ENCODE data around the gene RIPOR3. TPM values are rescaled to one million over a fixed set of nuclear protein-coding genes. Genes with fewer than 3 reads are reported as not detected.
A peak's percentile ranks its signal among the peaks of the same experiment; 100 is the strongest.

RIPOR3 gene
- total RNA-seq, 1 experiment from 2014 or later, result 0.46 TPM

DNA sequence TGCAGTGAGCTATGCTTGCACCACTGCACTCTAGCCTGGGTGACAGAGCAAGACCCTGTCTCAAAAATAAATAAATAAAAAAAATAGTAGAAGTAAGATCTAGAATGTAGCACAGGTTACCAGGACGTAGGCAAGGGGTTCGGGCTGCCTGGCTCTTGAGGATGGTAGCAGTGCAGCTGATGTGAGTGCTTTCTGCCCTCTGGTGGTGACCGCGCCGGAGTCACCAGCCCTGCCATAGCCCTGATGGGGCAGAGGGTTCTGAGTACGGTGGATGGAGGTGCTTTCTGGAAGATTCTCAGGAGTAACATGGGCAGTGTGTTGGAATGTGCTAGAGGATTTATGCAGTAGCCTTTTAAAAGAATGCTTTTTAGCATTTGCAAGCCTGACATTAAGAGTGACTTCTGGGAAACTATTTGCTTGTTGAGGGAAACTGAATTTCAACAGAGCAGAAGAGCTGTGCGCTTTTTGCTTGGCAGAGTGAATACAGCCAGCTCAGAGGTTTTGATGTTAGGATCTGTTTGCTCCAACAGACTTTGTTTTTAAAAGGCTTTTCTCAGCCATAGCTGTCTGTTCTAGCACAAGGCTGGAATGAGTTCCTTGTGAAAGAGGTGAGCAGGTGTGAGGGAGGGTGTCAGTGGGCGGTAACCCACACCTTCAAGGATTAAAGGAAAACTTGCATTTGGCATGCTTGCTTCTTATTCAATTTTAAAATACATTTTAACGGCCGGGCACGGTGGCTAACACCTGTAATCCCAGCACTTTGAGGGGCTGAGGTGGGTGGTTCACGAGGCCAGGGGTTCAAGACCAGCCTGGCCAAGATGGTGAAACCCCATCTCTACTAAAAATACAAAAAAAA, 115.2 kb downstream of the RIPOR3 start:
- H3K23ac ChIP-seq (ENCODE audit: insufficient read length, low read depth, low read length), result no peak overlapping the region
- H3K79me2 ChIP-seq (ENCODE audit: insufficient read depth, low read length), result no peaks in the 10 kb centered on the region
- H3K9me3 ChIP-seq (ENCODE audit: control insufficient read depth, low read depth, low read length), result no peaks in the 10 kb centered on the region
- peaks cover 0 to 5% of the 10 kb centered on the region in 2 experiments; a peak in 2 of 4 replicates for H3K4me1 Mint-ChIP-seq
- no peaks in the 10 kb centered on the region for H3K79me1 ChIP-seq (ENCODE audit: insufficient read depth, low read depth, low read length, poor library complexity, severe bottlenecking)
- peak overlapping the region in 1 of 3 experiments; percentile 60; a peak in 1 of 7 replicates for H3K27ac Mint-ChIP-seq
- H2AK5ac ChIP-seq (ENCODE audit: insufficient read length, low read length), result no peak overlapping the region
- no peak overlapping the region for H3T11ph ChIP-seq (ENCODE audit: low read length)
- H3K27ac ChIP-seq (ENCODE audit: insufficient read length, low read depth, low read length), result no peak overlapping the region
- H3K9ac ChIP-seq (ENCODE audit: extremely low read depth, insufficient read length, low read length), result no peak overlapping the region
- H3K4me3 Mint-ChIP-seq, result no peak overlapping the region
- H2BK15ac ChIP-seq (ENCODE audit: low read depth, low read length), result no peak overlapping the region
- H3K14ac ChIP-seq (ENCODE audit: insufficient read depth, low read length), result no peak overlapping the region
- H3K4ac ChIP-seq (ENCODE audit: low read depth, low read length), result no peak overlapping the region
- DNase-seq, result peak; percentile 76
- H2BK12ac ChIP-seq (ENCODE audit: insufficient read length, low read depth, low read length), result no peak overlapping the region
- H4K91ac ChIP-seq (ENCODE audit: insufficient read length, low read depth, low read length), result no peak overlapping the region
- H3K27me3 Mint-ChIP-seq (ENCODE audit: low read depth), result no peaks in the 10 kb centered on the region
- no peak overlapping the region for H2BK120ac ChIP-seq (ENCODE audit: low read depth, low read length, poor library complexity, severe bottlenecking)
- no peaks in the 10 kb centered on the region for H4K20me1 ChIP-seq (ENCODE audit: control insufficient read depth, insufficient read depth, insufficient read length)
- H3K4me1 ChIP-seq (ENCODE audit: insufficient read depth, low read length), result no peaks in the 10 kb centered on the region
- no peak overlapping the region for H2BK20ac ChIP-seq (ENCODE audit: low read depth, low read length, poor library complexity, severe bottlenecking)
- WGBS (ENCODE audit: extremely low coverage, insufficient read length, low lambda C conversion rate), result no CpG with 5 or more reads among the region's 12 CpGs
- no peak overlapping the region for H4K8ac ChIP-seq (replicated peaks; ENCODE audit: insufficient read length, low read depth, low read length)
- no peak overlapping the region for H3K18ac ChIP-seq (ENCODE audit: insufficient read length, low read depth, low read length)
- no peak overlapping the region for H2AFZ ChIP-seq (ENCODE audit: low read length)
- TF ChIP-seq, protein P1, sequence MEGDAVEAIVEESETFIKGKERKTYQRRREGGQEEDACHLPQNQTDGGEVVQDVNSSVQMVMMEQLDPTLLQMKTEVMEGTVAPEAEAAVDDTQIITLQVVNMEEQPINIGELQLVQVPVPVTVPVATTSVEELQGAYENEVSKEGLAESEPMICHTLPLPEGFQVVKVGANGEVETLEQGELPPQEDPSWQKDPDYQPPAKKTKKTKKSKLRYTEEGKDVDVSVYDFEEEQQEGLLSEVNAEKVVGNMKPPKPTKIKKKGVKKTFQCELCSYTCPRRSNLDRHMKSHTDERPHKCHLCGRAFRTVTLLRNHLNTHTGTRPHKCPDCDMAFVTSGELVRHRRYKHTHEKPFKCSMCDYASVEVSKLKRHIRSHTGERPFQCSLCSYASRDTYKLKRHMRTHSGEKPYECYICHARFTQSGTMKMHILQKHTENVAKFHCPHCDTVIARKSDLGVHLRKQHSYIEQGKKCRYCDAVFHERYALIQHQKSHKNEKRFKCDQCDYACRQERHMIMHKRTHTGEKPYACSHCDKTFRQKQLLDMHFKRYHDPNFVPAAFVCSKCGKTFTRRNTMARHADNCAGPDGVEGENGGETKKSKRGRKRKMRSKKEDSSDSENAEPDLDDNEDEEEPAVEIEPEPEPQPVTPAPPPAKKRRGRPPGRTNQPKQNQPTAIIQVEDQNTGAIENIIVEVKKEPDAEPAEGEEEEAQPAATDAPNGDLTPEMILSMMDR (conservative IDR thresholded peaks at IDR 0.05), result peak; percentile 84
- H3K4me2 ChIP-seq (ENCODE audit: insufficient read depth, insufficient read length, low read length), result no peak overlapping the region
- H3K9me3 Mint-ChIP-seq, result no peaks in the 10 kb centered on the region
- no peak overlapping the region for H3K56ac ChIP-seq (ENCODE audit: insufficient read length, low read depth, low read length)
- H3K23me2 ChIP-seq (ENCODE audit: insufficient read length, low read depth, low read length, poor library complexity, severe bottlenecking), result no peaks in the 10 kb centered on the region
- H3K27me3 ChIP-seq (ENCODE audit: insufficient read depth, low read length), result no peaks in the 10 kb centered on the region
- peaks cover 24 to 58% (median 56%) of the 10 kb centered on the region in 3 experiments; a peak in 6 of 7 replicates for H3K36me3 Mint-ChIP-seq (ENCODE audit: insufficient read depth in 1 of 3, low read depth in 3 of 3)
- no peak overlapping the region for H4K5ac ChIP-seq (ENCODE audit: insufficient read length, low read depth, low read length)
- no peak overlapping the region for H2BK5ac ChIP-seq (ENCODE audit: insufficient read length, low read length)
